Ovary (tissue), 9 donors: ENCODE data around the gene KCNK5. TPM values are rescaled to one million over a fixed set of nuclear protein-coding genes. Genes with fewer than 3 reads are reported as not detected.

Experiments
- DNase-seq, 5 donors: peaks; one replicate each; pipeline ENCODE4 v3.0.0-alpha.2; 2019 to 2020
- H3K27ac ChIP-seq, 2 donors: fragments of 200-600 bp; one replicate each; pipeline versions ENCODE4 v1.5.1 to v1.8.0; 2019 to 2022
- H3K27me3 ChIP-seq: fragments of 200-600 bp; one replicate; pipeline ENCODE4 v1.8.0; 2022
- H3K36me3 ChIP-seq: fragments of 200-600 bp; sonication (generic); one replicate; pipeline ENCODE4 v1.5.1; 2019
- H3K4me1 ChIP-seq: one replicate; pipeline ENCODE4 v1.8.1; 2013; ENCODE audit warnings: mild to moderate bottlenecking, moderate library complexity; ENCODE audit not compliant: insufficient read depth
- H3K4me3 ChIP-seq: fragments of 200-600 bp; sonication (generic); one replicate; pipeline ENCODE4 v1.5.1; 2017
- H3K9me3 ChIP-seq, 2 donors: fragments of 200-600 bp in 1 of 2; sonication (generic) in 1 of 2; one replicate each; pipeline versions ENCODE4 v1.5.1 to v1.8.1; 2013 to 2019; ENCODE audit warnings: mild to moderate bottlenecking in 1 of 2, moderate library complexity in 1 of 2
- CTCF ChIP-seq, 3 donors: fragments of 450-650 bp in 2 of 3; fragments of 200-600 bp in 1 of 3; IDR thresholded peaks; one replicate each; pipeline versions ENCODE4 v1.5.1 to v1.8.0; 2016 to 2022; ENCODE audit warnings: antibody characterized with exemption in 3 of 3, mild to moderate bottlenecking in 1 of 3
- EP300 ChIP-seq: sonication (generic); formaldehyde crosslinking; IDR thresholded peaks from one replicate; pipeline ENCODE4 v1.6.1; 2017; ENCODE audit warnings: antibody characterized with exemption
- POLR2A ChIP-seq: fragments of 450-650 bp; IDR thresholded peaks from one replicate; pipeline ENCODE4 v1.6.1; 2017; ENCODE audit warnings: antibody characterized with exemption, mild to moderate bottlenecking, moderate library complexity
- WGBS, 3 donors: extraction: QIAGEN DNeasy Blood & Tissue Kit in 1 of 3; methylation state at CpG; one replicate each; pipeline versions ENCODE4 v1.1.5 to v1.1.7; 2013 to 2017; 5-methylcytosine and 5-hydroxymethylcytosine counted together
- intact Hi-C, 4 donors: fragments of 100-400 bp; cut with DNase I; formaldehyde crosslinking; loops; one replicate each; pipeline versions ENCODE4 v1.11.0 to v1.15.1; 2022 to 2023
- polyA plus RNA-seq, 2 donors: library from polyadenylated mRNA; stranded (reverse); fragments of 200-250 nt in 1 of 2; fragments of 350-450 nt in 1 of 2; fragmentation: Illumina TruSeq in 1 of 2; extraction: RNeasy Lipid Tissue Mini Kit (QIAGEN cat#74804) in 1 of 2; gene quantifications; one replicate each; pipeline ENCODE4 v1.2.3, GENCODE V29; 2013 to 2014
- total RNA-seq, 7 donors: library from RNA; depleted of rRNA in 2 of 7; stranded (reverse); fragments of >200 nt in 2 of 7; fragmentation: NEBNext Ultra II Directional in 3 of 7; extraction: Animal tissue kit (Norgen Biotek cat#: 25700) in 3 of 7; gene quantifications; one replicate each; pipeline versions ENCODE4 v1.1.0 to v1.2.4, GENCODE V29; 2016 to 2023
- donor health status: DM: no; HTN: no; CAD: no; lungs with moderate emphysema.
- donor health status: DM: no; HTN: no; CAD: no.
- donor health status: Bipolar disorder and iron deficiency.
- donor health status: DM: yes; HTN: yes; CAD: no.
- donor health status: DM: no; HTN: no; CAD: no.
- donor health status: DM: yes; HTN: yes; CAD: no.

Gene KCNK5
- total and polyA plus RNA-seq, 9 donors, result 1.9 to 15.2 (median 7.9) TPM

DNA sequence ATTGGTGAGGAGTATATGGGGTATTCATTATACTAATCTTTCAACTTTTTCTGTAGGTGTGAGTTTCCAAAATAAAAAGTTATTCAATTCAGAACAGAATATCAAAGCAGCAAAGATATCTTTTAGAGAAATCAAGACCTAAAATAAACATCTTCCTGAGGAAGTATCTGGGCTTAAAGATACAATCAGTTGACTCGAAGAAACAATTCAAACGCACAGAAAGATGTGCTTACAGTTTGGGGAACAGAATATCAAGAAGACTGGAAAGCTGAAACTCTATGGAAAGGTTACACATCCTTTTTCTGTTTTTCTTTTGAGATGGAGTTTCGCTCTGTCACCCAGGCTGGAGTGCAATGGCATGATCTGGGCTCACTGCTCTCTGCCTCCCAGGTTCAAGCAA is 78.1 kb downstream of the KCNK5 start:
- no peaks in the 10 kb centered on the region for H3K9me3 ChIP-seq
- no peak overlapping the region for H3K4me3 ChIP-seq
- no peaks in the 10 kb centered on the region for H3K27me3 ChIP-seq
- no peak for DNase-seq
- 72 to 79% (median 76%) methylated on average over 3 of the region's 3 CpGs for WGBS, 3 donors
- TF ChIP-seq POLR2A (no peak), CTCF (IDR thresholded peaks at IDR 0.05) (no peak), EP300 (no peak)
- no peaks in the 10 kb centered on the region for H3K4me1 ChIP-seq
- intact Hi-C loops, result no loop called here
- no peaks in the 10 kb centered on the region for H3K36me3 ChIP-seq
- H3K27ac ChIP-seq, result no peak overlapping the region

- H3K9me3 ChIP-seq, result no peaks in the 10 kb centered on the region
- no peaks in the 10 kb centered on the region for H3K36me3 ChIP-seq
- no peak overlapping the region for H3K27ac ChIP-seq
- 22 to 34% (median 24%) methylated on average over 1 of the region's 1 CpG for WGBS, 3 donors
- H3K4me1 ChIP-seq, result no peaks in the 10 kb centered on the region
- TF ChIP-seq POLR2A (no peak), EP300 (no peak), CTCF (IDR thresholded peaks at IDR 0.05) (no peak)
- H3K27me3 ChIP-seq, result no peaks in the 10 kb centered on the region
- DNase-seq, result no peak
- intact Hi-C loops, result no loop called here
- H3K4me3 ChIP-seq, result no peak overlapping the region
Observed at GRCh38 chr6:39144481-39145173, 84.6 kb downstream of the KCNK5 start.

- TF ChIP-seq EP300 (no peak), CTCF (IDR thresholded peaks at IDR 0.05) (no peak), POLR2A (no peak)
- no peaks in the 10 kb centered on the region for H3K4me1 ChIP-seq
- no peak for DNase-seq
- no peaks in the 10 kb centered on the region for H3K27me3 ChIP-seq
- H3K4me3 ChIP-seq, result no peak overlapping the region
- no peaks in the 10 kb centered on the region for H3K9me3 ChIP-seq
- 34 to 43% (median 43%) methylated on average over 13 of the region's 13 CpGs for WGBS, 3 donors
- no peak overlapping the region for H3K27ac ChIP-seq
- H3K36me3 ChIP-seq, result no peaks in the 10 kb centered on the region
- intact Hi-C loops, result no loop called here
Observed at GRCh38 chr6:39143238-39143930, 85.9 kb downstream of the KCNK5 start.

GRCh38 chr6:39140556-39141167 is 88.6 kb downstream of the KCNK5 start:
- no peak for TF ChIP-seq EP300
- TF ChIP-seq CTCF (IDR thresholded peaks at IDR 0.05), result no peak
- no peak for TF ChIP-seq POLR2A
- DNase-seq, result no peak
- H3K27ac ChIP-seq, result no peak overlapping the region
- intact Hi-C loops, result no loop called here
- no peaks in the 10 kb centered on the region for H3K9me3 ChIP-seq
- H3K36me3 ChIP-seq, result no peaks in the 10 kb centered on the region
- WGBS, 3 donors, result 71 to 76% (median 76%) methylated on average over 7 of the region's 7 CpGs
- no peaks in the 10 kb centered on the region for H3K27me3 ChIP-seq
- H3K4me1 ChIP-seq, result no peaks in the 10 kb centered on the region
- H3K4me3 ChIP-seq, result no peak overlapping the region

Other genes starting within 250 kb of the KCNK5 start
- gene GLP1R, start 180.7 kb downstream of the KCNK5 start, total RNA-seq, result not detected
- under 1 TPM in 1 of 2 donors, not detected in 1; 0.08 TPM for gene GLP1R, start 180.7 kb downstream of the KCNK5 start, polyA plus RNA-seq
- gene SAYSD1, start 114.3 kb downstream of the KCNK5 start, total RNA-seq, result 10 to 100 TPM; 11.7 to 17.7 (median 15.9) TPM
- gene SAYSD1, start 114.3 kb downstream of the KCNK5 start, polyA plus RNA-seq, result 10 to 100 TPM; 11.4 to 14.1 TPM
- under 1 TPM in 2 of 7 donors, not detected in 5; 0.13 to 0.57 TPM for gene KCNK17, start 84.9 kb upstream of the KCNK5 start, total RNA-seq
- 1 to 10 TPM in 1 of 2 donors, under 1 TPM in 1; 0.08 to 1.0 TPM for gene KCNK17, start 84.9 kb upstream of the KCNK5 start, polyA plus RNA-seq
- gene KCNK16, start 93.2 kb upstream of the KCNK5 start, total RNA-seq, result not detected
- gene KCNK16, start 93.2 kb upstream of the KCNK5 start, polyA plus RNA-seq, result not detected